ENCODE measurements around the gene SRPK2.

The SRPK2 gene

GRCh38 chr7:105127179-105127578 is 261.5 kb downstream of the SRPK2 start:
- DNase-seq, result no peak

GRCh38 chr7:105126436-105126975 is 262.2 kb downstream of the SRPK2 start:
- no peak for DNase-seq

GRCh38 chr7:105125745-105126144 is 263.0 kb downstream of the SRPK2 start:
- no peak for DNase-seq

- DNase-seq, result no peak
These were observed 266.1 kb downstream of the SRPK2 start for GRCh38 chr7:105122619-105123018.

- DNase-seq, result no peak
These were observed 269.8 kb downstream of the SRPK2 start for GRCh38 chr7:105118612-105119600.

GRCh38 chr7:105112440-105113418 is 276.0 kb downstream of the SRPK2 start:
- DNase-seq, result no peak

GRCh38 chr7:105107458-105107857 is 281.3 kb downstream of the SRPK2 start:
- DNase-seq, result no peak

- no peak for DNase-seq
These were observed 282.2 kb downstream of the SRPK2 start for GRCh38 chr7:105106473-105106872.

GRCh38 chr7:105105579-105105978 is 283.1 kb downstream of the SRPK2 start:
- DNase-seq, result no peak

GRCh38 chr7:105102557-105103352 is 286.0 kb downstream of the SRPK2 start:
- DNase-seq, result no peak

- DNase-seq, result no peak
These were observed 286.9 kb downstream of the SRPK2 start for GRCh38 chr7:105101864-105102263.

- DNase-seq, result no peak
These were observed 289.7 kb downstream of the SRPK2 start for GRCh38 chr7:105098863-105099515.

GRCh38 chr7:105097619-105098018 is 291.1 kb downstream of the SRPK2 start:
- no peak for DNase-seq

GRCh38 chr7:105096306-105096705 is 292.4 kb downstream of the SRPK2 start:
- no peak for DNase-seq

GRCh38 chr7:105094966-105095365 is 293.8 kb downstream of the SRPK2 start:
- DNase-seq, result no peak

GRCh38 chr7:105088456-105088855 is 300.3 kb downstream of the SRPK2 start:
- no peak for DNase-seq

- DNase-seq, result no peak
These were observed 300.7 kb downstream of the SRPK2 start for GRCh38 chr7:105087981-105088380.

GRCh38 chr7:105086850-105087249 is 301.9 kb downstream of the SRPK2 start:
- no peak for DNase-seq

GRCh38 chr7:105084581-105084980 is 304.1 kb downstream of the SRPK2 start:
- DNase-seq, result no peak

GRCh38 chr7:105079348-105079747 is 309.4 kb downstream of the SRPK2 start:
- DNase-seq, result no peak

- DNase-seq, result no peak
These were observed 315.6 kb downstream of the SRPK2 start for GRCh38 chr7:105073143-105073542.

GRCh38 chr7:105068886-105069285 is 319.8 kb downstream of the SRPK2 start:
- DNase-seq, result no peak
